HG03520 (cell line): ENCODE data around the gene PRKAG2.

ENCODE experiments used
- ATAC-seq: cut with Tn5 transposase; IDR thresholded peaks from one replicate; pipeline ENCODE4 v1.9.1; 2021; ENCODE audit warnings: mild to moderate bottlenecking, moderate library complexity; ENCODE audit not compliant: unreplicated experiment

The PRKAG2 gene

GRCh38 chr7:151821226-151821625 is 55.7 kb downstream of the PRKAG2 start:
- ATAC-seq: no peak

- no peak for ATAC-seq
Measured at GRCh38 chr7:151820491-151821105, 56.3 kb downstream of the PRKAG2 start.

GRCh38 chr7:151819866-151820265 is 57.0 kb downstream of the PRKAG2 start:
- no peak for ATAC-seq

GRCh38 chr7:151818674-151819519 is 58.0 kb downstream of the PRKAG2 start:
- ATAC-seq: no peak

GRCh38 chr7:151817981-151818673 is 58.8 kb downstream of the PRKAG2 start:
- no peak for ATAC-seq

GRCh38 chr7:151817315-151817690 is 59.6 kb downstream of the PRKAG2 start:
- ATAC-seq: no peak

GRCh38 chr7:151816562-151817314 is 60.2 kb downstream of the PRKAG2 start:
- no peak for ATAC-seq

GRCh38 chr7:151815419-151815818 is 61.5 kb downstream of the PRKAG2 start:
- ATAC-seq: no peak

- no peak for ATAC-seq
Measured at GRCh38 chr7:151814400-151815009, 62.4 kb downstream of the PRKAG2 start.

GRCh38 chr7:151813997-151814396 is 62.9 kb downstream of the PRKAG2 start:
- no peak for ATAC-seq

- no peak for ATAC-seq
Measured at GRCh38 chr7:151813445-151813844, 63.5 kb downstream of the PRKAG2 start.

GRCh38 chr7:151812967-151813366 is 63.9 kb downstream of the PRKAG2 start:
- ATAC-seq: no peak

GRCh38 chr7:151810441-151811232 is 66.3 kb downstream of the PRKAG2 start:
- no peak for ATAC-seq

GRCh38 chr7:151809864-151810170 is 67.1 kb downstream of the PRKAG2 start:
- no peak for ATAC-seq

GRCh38 chr7:151809146-151809863 is 67.6 kb downstream of the PRKAG2 start:
- ATAC-seq: no peak

GRCh38 chr7:151808400-151809145 is 68.3 kb downstream of the PRKAG2 start:
- ATAC-seq: no peak

- no peak for ATAC-seq
Measured at GRCh38 chr7:151807846-151808245, 69.1 kb downstream of the PRKAG2 start.

GRCh38 chr7:151806952-151807775 is 69.8 kb downstream of the PRKAG2 start:
- no peak for ATAC-seq
